CD4-positive, alpha-beta T cell treated with Interleukin-21 for 1 hour (primary cell): ENCODE measurements around the gene LAMC3.

ENCODE experiments used
- DNase-seq: peaks from one replicate; pipeline ENCODE4 v3.0.0-alpha.2; 2020

Gene LAMC3

GRCh38 chr9:130979591-130980385, 29.2 kb upstream of the LAMC3 start:
- no peak for DNase-seq

- DNase-seq, result no peak
Observed at GRCh38 chr9:130980526-130980925, 28.4 kb upstream of the LAMC3 start.

GRCh38 chr9:130981002-130981755, 27.8 kb upstream of the LAMC3 start:
- no peak for DNase-seq

GRCh38 chr9:130981756-130982137, 27.2 kb upstream of the LAMC3 start:
- DNase-seq, result no peak

GRCh38 chr9:130982636-130983358, 26.2 kb upstream of the LAMC3 start:
- DNase-seq, result no peak

- DNase-seq, result no peak
Observed at GRCh38 chr9:130983359-130983670, 25.7 kb upstream of the LAMC3 start.

- no peak for DNase-seq
Observed at GRCh38 chr9:130983970-130984369, 25.0 kb upstream of the LAMC3 start.

GRCh38 chr9:130984521-130984920, 24.5 kb upstream of the LAMC3 start:
- no peak for DNase-seq

- no peak for DNase-seq
Observed at GRCh38 chr9:130985029-130985428, 23.9 kb upstream of the LAMC3 start.

- no peak for DNase-seq
Observed at GRCh38 chr9:130985606-130986162, 23.3 kb upstream of the LAMC3 start.

GRCh38 chr9:130986356-130986965, 22.5 kb upstream of the LAMC3 start:
- no peak for DNase-seq

GRCh38 chr9:130987054-130987453, 21.9 kb upstream of the LAMC3 start:
- no peak for DNase-seq

- no peak for DNase-seq
Observed at GRCh38 chr9:130987738-130988399, 21.1 kb upstream of the LAMC3 start.

- no peak for DNase-seq
Observed at GRCh38 chr9:130988400-130988747, 20.6 kb upstream of the LAMC3 start.

GRCh38 chr9:130988905-130989304, 20.1 kb upstream of the LAMC3 start:
- no peak for DNase-seq

GRCh38 chr9:130989391-130989790, 19.6 kb upstream of the LAMC3 start:
- no peak for DNase-seq

GRCh38 chr9:130989891-130990290, 19.1 kb upstream of the LAMC3 start:
- DNase-seq, result no peak

- DNase-seq, result no peak
Observed at GRCh38 chr9:130990306-130990977, 18.5 kb upstream of the LAMC3 start.

- no peak for DNase-seq
Observed at GRCh38 chr9:130990978-130991777, 17.8 kb upstream of the LAMC3 start.

GRCh38 chr9:130991778-130992681, 16.9 kb upstream of the LAMC3 start:
- DNase-seq, result no peak
